IPS-18c (cell line): Measurements from ENCODE around the gene LARP1.

Source experiments
- H3K4me3 ChIP-seq: 2 replicates; pipeline ENCODE4 v1.7.0; 2013; ENCODE audit warnings: low read depth, mild to moderate bottlenecking, low read length, moderate library complexity; ENCODE audit not compliant: insufficient read depth
- H3K9me3 ChIP-seq: one replicate; pipeline ENCODE4 v1.6.1; 2013; ENCODE audit warnings: mild to moderate bottlenecking, low read length, moderate library complexity; ENCODE audit not compliant: control insufficient read depth, insufficient read depth

Gene LARP1

GRCh38 chr5:154755361-154756008 is at the start of gene LARP1:
TSS of gene LARP1 (plus strand) at chr5:154755377. CDS start at chr5:154755758, 381 bp downstream.
- peak within 1 kb of the TSS; percentile 93 for H3K4me3 ChIP-seq
- no peaks in the 10 kb centered on the region for H3K9me3 ChIP-seq

- Histone ChIP-seq H3K4me3 (no peak overlapping the region), H3K9me3 (no peaks in the 10 kb centered on the region)
Observed at GRCh38 chr5:154706416-154706815, 48.8 kb upstream of the LARP1 start.

GRCh38 chr5:154707641-154708040 is 47.5 kb upstream of the LARP1 start:
- no peaks in the 10 kb centered on the region for H3K9me3 ChIP-seq
- H3K4me3 ChIP-seq, result no peak overlapping the region

GRCh38 chr5:154708207-154708606 is 47.0 kb upstream of the LARP1 start:
- Histone ChIP-seq H3K9me3 (no peaks in the 10 kb centered on the region), H3K4me3 (no peak overlapping the region)

DNA sequence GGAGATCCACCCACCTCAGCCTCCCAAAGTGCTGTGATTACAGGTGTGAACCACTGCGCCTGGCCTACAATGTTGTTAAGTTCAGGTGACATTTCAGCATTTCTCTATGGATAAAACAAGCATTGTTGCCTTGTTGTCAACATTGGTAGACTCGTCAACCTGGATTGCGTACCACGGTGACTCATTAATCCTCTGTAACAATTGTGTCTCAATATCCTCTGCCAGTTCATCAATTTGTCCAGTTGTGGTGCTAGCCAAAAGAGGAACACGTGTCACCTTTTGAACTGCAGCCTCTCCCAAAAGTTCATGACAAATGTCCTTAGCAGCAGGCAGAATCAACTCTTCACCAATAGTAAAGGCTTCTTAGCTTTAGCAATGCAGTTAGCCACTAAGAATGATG is 46.3 kb upstream of the LARP1 start:
- no peak overlapping the region for H3K4me3 ChIP-seq
- no peaks in the 10 kb centered on the region for H3K9me3 ChIP-seq

- H3K9me3 ChIP-seq, result no peaks in the 10 kb centered on the region
Observed at GRCh38 chr5:154709368-154710305, 45.5 kb upstream of the LARP1 start.

DNA sequence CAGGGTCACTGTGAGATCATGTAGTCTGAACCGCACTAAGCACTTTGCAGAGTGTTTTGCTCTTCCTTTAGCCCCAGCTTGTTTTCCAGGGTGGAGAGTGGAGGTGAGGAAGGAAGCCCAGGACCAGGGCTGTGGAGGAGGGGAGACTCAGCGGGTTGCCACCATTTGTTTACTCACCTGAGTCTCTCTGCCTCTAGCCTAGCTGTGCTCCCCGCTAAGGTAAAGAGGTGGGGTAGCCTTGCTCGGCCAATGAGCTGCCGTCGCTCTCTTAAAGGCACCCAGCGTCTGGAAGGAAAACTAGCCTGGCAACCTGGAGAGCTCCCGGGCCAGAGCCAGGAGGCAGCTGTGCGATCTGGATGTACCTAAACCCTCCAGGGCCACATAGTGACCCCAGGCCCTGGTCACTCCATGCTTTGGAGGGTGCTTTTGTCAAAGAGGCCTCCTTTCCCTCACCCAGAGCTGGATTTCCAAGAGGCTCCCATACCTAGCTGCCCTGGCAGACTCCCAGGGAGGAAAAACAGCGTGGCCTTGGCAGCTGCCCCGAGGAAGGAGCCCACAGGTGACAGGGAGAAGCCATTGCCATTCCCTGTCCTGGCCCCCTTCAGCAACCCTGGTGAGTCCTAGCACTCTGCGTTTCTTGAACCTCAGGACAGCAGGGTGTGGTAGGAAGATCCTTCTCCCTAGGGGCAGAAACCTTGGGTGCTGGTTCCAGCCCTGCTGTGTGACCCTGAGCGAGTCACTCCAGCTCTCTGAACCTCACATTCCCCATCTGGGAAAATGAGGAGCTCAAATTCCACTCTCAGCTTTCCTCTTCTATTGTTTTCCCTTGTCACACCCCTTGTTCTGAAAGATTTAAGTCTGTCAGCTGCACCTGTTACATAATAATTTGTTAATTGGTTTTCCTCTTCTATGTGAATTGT is 42.4 kb upstream of the LARP1 start:
- peak overlapping the region; percentile 45 for H3K4me3 ChIP-seq
- H3K9me3 ChIP-seq, result no peaks in the 10 kb centered on the region

More at GRCh38 chr5:154709368-154710305, 45.5 kb upstream of the LARP1 start:
- H3K4me3 ChIP-seq, result no peak overlapping the region

GRCh38 chr5:154713615-154714125 is 41.5 kb upstream of the LARP1 start:
- Histone ChIP-seq H3K9me3 (no peaks in the 10 kb centered on the region), H3K4me3 (no peak overlapping the region; the same call in 1 of the 2 replicates)

- H3K9me3 ChIP-seq, result no peaks in the 10 kb centered on the region
- no peak overlapping the region for H3K4me3 ChIP-seq
Observed at GRCh38 chr5:154714266-154714986, 40.8 kb upstream of the LARP1 start.

DNA sequence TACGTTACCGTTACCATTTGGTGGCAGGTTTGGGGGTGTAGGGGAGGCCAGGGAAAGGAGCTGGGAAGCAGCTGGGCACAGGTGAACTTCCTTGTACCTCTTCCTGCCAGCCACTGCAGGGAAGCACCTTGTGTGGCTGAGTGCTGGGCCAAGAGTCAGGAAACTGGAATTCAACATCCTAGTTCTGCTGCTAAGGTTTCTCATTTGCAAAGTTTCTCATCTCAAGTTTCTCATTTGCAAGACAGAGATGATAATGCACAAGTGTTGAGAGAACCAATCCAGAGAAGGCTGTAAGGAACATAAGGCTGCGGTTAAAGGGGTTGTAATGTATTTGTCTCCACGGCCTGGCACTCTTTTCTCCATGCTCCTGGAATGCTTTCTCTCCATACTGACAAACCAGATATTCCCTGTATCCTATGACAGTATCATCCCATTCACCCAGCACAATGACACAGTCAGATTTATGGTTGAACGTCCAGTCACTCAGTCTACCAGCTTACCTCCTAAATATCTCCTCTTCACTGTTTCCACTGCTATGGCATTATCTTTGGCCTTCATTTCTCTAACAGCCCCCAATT is 33.6 kb upstream of the LARP1 start:
- H3K9me3 ChIP-seq, result no peaks in the 10 kb centered on the region
- H3K4me3 ChIP-seq, result no peak overlapping the region

DNA sequence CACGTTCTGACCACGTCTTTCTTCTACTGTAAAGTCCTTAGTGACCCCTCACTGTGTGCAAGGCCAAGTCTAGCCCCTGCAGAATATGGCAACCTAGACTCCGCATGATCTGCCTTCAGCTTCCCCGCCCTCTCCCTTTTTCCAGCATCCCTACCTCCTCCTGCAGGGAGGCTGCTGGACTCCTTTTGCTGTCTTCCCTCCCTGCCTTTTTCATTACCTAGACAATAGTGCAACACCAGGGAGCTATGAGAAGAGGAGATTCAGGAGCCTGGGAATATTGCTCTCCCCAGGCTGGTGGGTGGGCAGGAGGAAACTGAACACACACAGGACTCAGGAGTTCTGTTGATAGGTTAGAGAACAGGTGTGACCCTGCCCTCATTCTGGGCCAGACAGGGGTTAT is 33.1 kb upstream of the LARP1 start:
- no peaks in the 10 kb centered on the region for H3K9me3 ChIP-seq
- no peak overlapping the region for H3K4me3 ChIP-seq

DNA sequence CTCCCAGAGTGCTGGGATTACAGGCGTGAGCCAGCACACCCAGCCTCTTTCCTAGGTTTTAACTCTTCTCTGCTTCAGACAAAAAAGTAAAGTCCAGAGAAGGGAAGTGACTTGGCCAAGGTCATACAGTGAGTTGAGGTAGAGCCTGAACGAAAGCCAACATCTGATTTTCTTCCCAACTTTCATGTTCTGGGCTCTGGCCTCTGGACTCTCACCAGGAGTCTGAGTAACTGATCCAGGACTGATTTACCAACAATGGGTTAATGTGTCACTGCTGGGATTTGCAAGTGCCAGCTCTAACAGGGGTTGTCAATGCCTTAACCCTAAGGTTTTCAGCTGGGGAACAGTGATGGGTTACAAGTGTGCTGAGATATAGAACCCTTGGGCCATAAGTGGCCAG is 32.2 kb upstream of the LARP1 start:
- 0 out of 2 replicates have a peak overlapping the region, but pooled peaks have one; percentile 9 for H3K4me3 ChIP-seq

DNA sequence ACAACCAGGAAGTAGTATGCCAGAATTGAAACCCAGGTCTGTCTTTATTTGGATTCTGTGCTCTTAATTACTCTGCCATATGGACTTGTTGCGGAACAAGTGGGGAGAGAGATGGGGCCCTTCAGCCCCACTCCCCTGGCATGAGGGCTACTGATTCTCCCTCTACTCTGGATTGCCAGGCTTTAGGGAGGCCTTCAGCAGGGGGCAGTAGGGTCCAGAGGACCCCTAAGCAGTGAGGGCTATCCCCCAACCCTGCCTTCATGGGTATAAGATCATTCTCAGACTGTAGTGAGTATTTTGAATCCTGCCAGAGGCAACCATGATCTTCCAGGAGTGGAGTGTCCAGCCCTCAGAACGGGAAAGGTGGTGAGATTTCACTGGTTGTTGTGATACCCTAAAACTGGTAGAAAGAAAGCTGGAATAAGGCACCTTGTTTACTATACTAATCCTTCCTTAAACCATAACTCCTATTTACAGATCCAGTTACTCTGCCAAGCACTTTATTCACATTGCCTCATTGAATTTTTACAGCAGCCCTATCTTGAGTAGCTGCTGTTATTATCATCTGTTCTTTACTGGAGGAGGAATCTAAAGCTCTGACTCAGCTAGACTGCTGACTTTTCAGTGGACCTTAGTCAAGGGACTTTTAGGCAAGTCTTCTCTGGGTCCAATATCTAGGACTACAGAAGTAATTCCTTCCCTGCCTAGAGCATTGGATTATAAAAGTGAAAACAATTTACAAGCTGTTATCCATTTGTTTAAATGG is 31.3 kb upstream of the LARP1 start:
- no peak overlapping the region for H3K4me3 ChIP-seq

More for the DNA sequence above, 32.2 kb upstream of the LARP1 start:
- H3K9me3 ChIP-seq, result no peaks in the 10 kb centered on the region

DNA sequence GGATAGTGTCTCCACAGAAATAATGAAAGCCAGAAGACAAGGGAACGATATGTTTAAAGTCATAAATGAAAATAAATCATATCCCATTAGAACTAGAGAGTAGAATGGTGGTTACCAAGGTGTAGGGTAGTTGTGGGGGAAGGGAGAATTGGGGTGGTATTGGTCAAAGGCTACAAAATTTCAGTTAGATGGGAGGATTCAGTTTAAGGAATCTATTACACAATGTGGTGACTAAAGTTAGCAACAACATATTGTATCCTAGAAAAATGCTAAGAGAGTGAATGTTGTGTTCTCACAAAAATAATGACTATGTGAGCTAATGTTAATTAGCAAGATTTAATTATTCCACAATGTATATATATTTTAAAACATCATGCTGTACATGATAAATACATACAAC is 27.8 kb upstream of the LARP1 start:
- H3K9me3 ChIP-seq, result no peaks in the 10 kb centered on the region

More for the DNA sequence above, 31.3 kb upstream of the LARP1 start:
- no peaks in the 10 kb centered on the region for H3K9me3 ChIP-seq

GRCh38 chr5:154728939-154729588 is 26.1 kb upstream of the LARP1 start:
- H3K4me3 ChIP-seq, result no peak overlapping the region
- H3K9me3 ChIP-seq, result no peaks in the 10 kb centered on the region

More for the DNA sequence above, 27.8 kb upstream of the LARP1 start:
- no peak overlapping the region for H3K4me3 ChIP-seq
